Neural cell (in vitro differentiated cells): Measurements from ENCODE around the gene RGS14. TPM values are rescaled to one million over a fixed set of nuclear protein-coding genes. Genes with fewer than 3 reads are reported as not detected.
"Not testable (repeated sequence)": the region's sequence is repeated elsewhere in the genome, so short reads cannot be mapped to it uniquely, and the experiment has no call there.

ENCODE experiments used
- H2AFZ ChIP-seq: fragments of 200-600, 300-800 bp; sonication (generic), shearing (Covaris generic); 2 replicates; pipeline ENCODE4 v1.6.0; 2014; ENCODE audit warnings: low read depth, mild to moderate bottlenecking, antibody characterized with exemption, low read length, moderate library complexity
- H3F3A ChIP-seq: fragments of 200-600 bp; shearing (Covaris generic); 2 replicates; pipeline ENCODE4 v1.6.1; 2016; ENCODE audit warnings: mild to moderate bottlenecking, moderate library complexity, mixed read lengths, antibody characterized with exemption, low read length; ENCODE audit not compliant: insufficient read depth, poor library complexity, severe bottlenecking
- H3K27ac ChIP-seq: fragments of 200-600, 300-800 bp; sonication (generic), shearing (Covaris generic); 2 replicates; pipeline ENCODE4 v1.5.1; 2014; ENCODE audit warnings: mild to moderate bottlenecking, low read length, moderate library complexity
- H3K27me3 ChIP-seq: fragments of 300-800, 200-600 bp; sonication (generic), shearing (Covaris generic); 2 replicates; pipeline ENCODE4 v1.6.0; 2014; ENCODE audit warnings: mild to moderate bottlenecking, low read depth, low read length, moderate library complexity; ENCODE audit not compliant: insufficient read depth
- H3K36me3 ChIP-seq: fragments of 300-800, 200-600 bp; sonication (generic), shearing (Covaris generic); 2 replicates; pipeline ENCODE4 v1.5.1; 2014; ENCODE audit warnings: mild to moderate bottlenecking, antibody characterized with exemption, low read length, moderate library complexity; ENCODE audit not compliant: insufficient read depth
- H3K4me2 ChIP-seq: fragments of 300-800, 200-600 bp; sonication (generic), shearing (Covaris generic); 2 replicates; pipeline ENCODE4 v1.6.0; 2014; ENCODE audit warnings: mild to moderate bottlenecking, low read length
- H3K4me3 ChIP-seq: fragments of 300-800, 200-600 bp; sonication (generic), shearing (Covaris generic); 2 replicates; pipeline ENCODE4 v1.5.1; 2014; ENCODE audit warnings: mild to moderate bottlenecking, low read length, moderate library complexity
- H3K79me2 ChIP-seq: fragments of 200-600 bp; shearing (Covaris generic); replicated peaks from 2 replicates; pipeline ENCODE4 v1.6.0; 2014; ENCODE audit warnings: mild to moderate bottlenecking, low read length, moderate library complexity; ENCODE audit not compliant: insufficient read depth
- H3K9ac ChIP-seq: fragments of 300-800, 200-600 bp; sonication (generic), shearing (Covaris generic); 2 replicates; pipeline ENCODE4 v1.6.1; 2016; ENCODE audit warnings: mild to moderate bottlenecking, low read length, mixed read lengths
- H3K9me2 ChIP-seq: fragments of 200-600 bp; shearing (Covaris generic); 2 replicates; pipeline ENCODE4 v1.6.1; 2016; ENCODE audit warnings: mild to moderate bottlenecking, low read length, mixed read lengths; ENCODE audit not compliant: insufficient read depth
- H3K9me3 ChIP-seq: fragments of 200-600, 300-800 bp; sonication (generic), shearing (Covaris generic); 2 replicates; pipeline ENCODE4 v1.6.1; 2016; ENCODE audit warnings: mild to moderate bottlenecking, mixed run types, low read length, moderate library complexity, mixed read lengths
- H4K20me1 ChIP-seq: fragments of 200-600 bp; shearing (Covaris generic); 2 replicates; pipeline ENCODE4 v1.6.1; 2016; ENCODE audit warnings: mild to moderate bottlenecking, mixed run types; ENCODE audit not compliant: insufficient read depth
- CTCF ChIP-seq: fragments of 450-650 bp; IDR thresholded peaks from 2 replicates; pipeline ENCODE4 v1.5.1; 2014; ENCODE audit warnings: antibody characterized with exemption, mild to moderate bottlenecking, moderate library complexity; ENCODE audit not compliant: poor library complexity, severe bottlenecking
- EP300 ChIP-seq: fragments of 450-650 bp; conservative IDR thresholded peaks from 2 replicates; pipeline ENCODE4 v1.6.1; 2014; ENCODE audit warnings: antibody characterized with exemption, mild to moderate bottlenecking, moderate library complexity; ENCODE audit not compliant: poor library complexity, severe bottlenecking
- EZH2 ChIP-seq: fragments of 200-600, 300-800 bp; shearing (Covaris generic), sonication (generic); IDR thresholded peaks from 2 replicates; pipeline ENCODE4 v1.6.1; 2014; ENCODE audit warnings: antibody characterized with exemption, low read length, borderline replicate concordance, mild to moderate bottlenecking; ENCODE audit not compliant: insufficient read depth, poor library complexity, severe bottlenecking
- MXI1 ChIP-seq: fragments of 450-650 bp; conservative IDR thresholded peaks from 2 replicates; pipeline ENCODE4 v1.6.1; 2014; ENCODE audit warnings: antibody characterized with exemption, mild to moderate bottlenecking; ENCODE audit not compliant: poor library complexity, severe bottlenecking
- POLR2AphosphoS5 ChIP-seq: IDR thresholded peaks from 2 replicates; pipeline ENCODE4 v1.6.1; 2012
- RAD21 ChIP-seq: fragments of 450-650 bp; conservative IDR thresholded peaks from 2 replicates; pipeline ENCODE4 v1.6.1; 2014; ENCODE audit warnings: antibody characterized with exemption, mild to moderate bottlenecking, moderate library complexity
- REST ChIP-seq: IDR thresholded peaks from 2 replicates; pipeline ENCODE4 v1.6.1; 2012; ENCODE audit warnings: borderline replicate concordance
- SMC3 ChIP-seq: fragments of 450-650 bp; conservative IDR thresholded peaks from 2 replicates; pipeline ENCODE4 v1.6.1; 2014; ENCODE audit warnings: antibody characterized with exemption, mild to moderate bottlenecking, moderate library complexity; ENCODE audit not compliant: poor library complexity
- TAF1 ChIP-seq: IDR thresholded peaks from 2 replicates; pipeline ENCODE4 v1.6.1; 2012; ENCODE audit warnings: low read depth
- polyA plus RNA-seq: library from polyadenylated mRNA; depleted of rRNA; stranded (reverse); fragments of >200 nt; gene quantifications from 2 replicates; pipeline ENCODE4 v1.2.3, GENCODE V29; 2014

RGS14 gene
- polyA plus RNA-seq, 1 donor from 2014 or later, result 32.3 TPM

GRCh38 chr5:177359860-177360259, 2.1 kb downstream of the RGS14 start:
- no peaks in the 10 kb centered on the region for H3K79me2 ChIP-seq
- peak overlapping the region; percentile 51 for H3K4me2 ChIP-seq
- H3K9me2 ChIP-seq, result no peaks in the 10 kb centered on the region
- peak overlapping the region; percentile 61 for H3K9ac ChIP-seq
- no peaks in the 10 kb centered on the region for H4K20me1 ChIP-seq
- peak overlapping the region; percentile 4 for H2AFZ ChIP-seq
- H3K27me3 ChIP-seq, result peaks cover 4% of the 10 kb centered on the region
- peak overlapping the region; percentile 93 for H3K27ac ChIP-seq
- peak overlapping the region; percentile 45 for H3K4me3 ChIP-seq
- TF ChIP-seq POLR2AphosphoS5 (peak; percentile 79), SMC3 (no peak), RAD21 (peak; percentile 20), MXI1 (no peak), TAF1 (no peak), EP300 (peak; percentile 98), REST (peak; percentile 61), EZH2 (no peak), CTCF (no peak)
- H3K9me3 ChIP-seq, result no peaks in the 10 kb centered on the region
- no peaks in the 10 kb centered on the region for H3F3A ChIP-seq
- H3K36me3 ChIP-seq, result no peaks in the 10 kb centered on the region

GRCh38 chr5:177360740-177361139, 3.0 kb downstream of the RGS14 start:
- H3K9ac ChIP-seq, H3K4me3 ChIP-seq, H3F3A ChIP-seq, H3K9me3 ChIP-seq, H4K20me1 ChIP-seq, H3K4me2 ChIP-seq, H3K27me3 ChIP-seq, H3K79me2 ChIP-seq, H3K36me3 ChIP-seq, H3K9me2 ChIP-seq, H2AFZ ChIP-seq: not testable (repeated sequence)
- peak overlapping the region; percentile 93 for H3K27ac ChIP-seq
